ENCODE measurements around the gene CITED2.
A peak's percentile ranks its signal among the peaks of the same experiment; 100 is the strongest.

CITED2 gene

GRCh38 chr6:139381216-139381865, 6.9 kb upstream of the CITED2 start:
- no peak for DNase-seq (ENCODE audit: low spot score)

- no peak for DNase-seq (ENCODE audit: low spot score)
These were observed 6.2 kb upstream of the CITED2 start for GRCh38 chr6:139380611-139381010.

DNA sequence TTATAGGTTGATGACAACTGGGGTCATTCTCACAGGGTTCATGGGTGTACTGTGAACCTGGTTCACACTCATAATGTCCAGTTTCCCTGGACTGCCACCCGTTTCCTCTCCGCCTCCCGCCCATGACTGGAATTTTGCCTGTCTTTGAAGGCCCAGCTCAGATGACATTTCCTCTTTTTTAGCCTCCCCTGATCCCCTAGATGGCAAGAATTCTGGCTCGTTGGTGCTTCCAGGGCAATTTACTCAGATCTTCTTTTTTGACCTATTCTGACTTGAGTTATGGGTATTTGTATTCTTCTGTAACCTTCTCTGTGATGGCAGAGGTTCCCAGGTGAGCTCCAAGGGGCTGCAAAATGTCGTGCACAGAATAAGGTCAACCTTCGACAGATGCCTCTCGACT, 5.7 kb upstream of the CITED2 start:
- DNase-seq (ENCODE audit: low spot score), result no peak

- no peak for DNase-seq (ENCODE audit: low spot score)
These were observed 4.5 kb upstream of the CITED2 start for GRCh38 chr6:139378882-139379341.

DNA sequence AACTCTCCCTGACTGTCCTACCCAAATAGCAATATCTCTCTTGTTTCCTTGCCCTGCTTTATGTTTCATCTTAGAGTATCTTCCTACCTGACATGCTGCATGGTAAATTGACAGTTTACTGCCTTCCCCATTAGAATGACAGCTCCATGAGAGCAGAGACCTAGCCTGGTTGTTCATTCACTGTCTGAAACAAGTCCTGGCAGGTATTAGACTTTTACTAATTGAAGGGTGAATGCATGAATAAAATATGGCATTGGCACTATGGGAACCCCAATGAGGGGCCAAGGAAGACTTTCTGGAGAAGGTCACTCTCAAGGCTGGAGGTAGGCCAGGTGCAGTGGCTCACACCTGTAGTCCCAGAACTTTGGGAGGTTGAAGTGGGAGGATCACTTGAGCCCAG, 3.8 kb upstream of the CITED2 start:
- DNase-seq (ENCODE audit: low spot score), result no peak

DNA sequence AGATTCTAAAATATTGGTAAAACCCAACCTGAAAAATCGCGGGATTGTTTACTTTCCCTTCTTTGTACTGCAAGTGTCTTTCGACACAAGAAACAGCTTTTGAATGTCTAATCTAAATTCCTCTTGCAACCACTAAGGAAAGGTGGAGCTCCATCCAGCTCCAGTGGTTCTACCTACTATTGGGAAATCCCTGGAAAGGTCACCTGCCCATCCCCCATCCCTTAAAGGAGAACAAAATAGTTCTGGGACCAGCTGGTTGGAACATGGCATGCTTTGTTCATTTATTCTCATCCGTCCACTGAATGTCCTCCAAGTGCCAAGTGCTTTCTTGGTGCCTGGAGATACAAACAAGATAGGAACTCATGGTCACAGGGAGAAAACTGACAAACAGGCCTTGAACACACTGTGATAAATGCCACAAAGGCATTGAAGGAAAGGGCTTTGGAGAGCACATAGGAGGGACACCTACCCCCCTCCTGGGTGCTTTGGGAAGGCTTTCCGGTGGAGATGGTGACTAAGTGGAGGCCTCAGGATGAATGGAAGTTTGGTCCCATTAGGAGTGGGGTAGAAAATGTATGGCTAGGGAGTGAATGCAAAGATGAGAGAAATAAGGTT, 2.3 kb upstream of the CITED2 start:
- DNase-seq (ENCODE audit: low spot score), result no peak

GRCh38 chr6:139376017-139376330, 1.5 kb upstream of the CITED2 start:
- peak; percentile 34 for DNase-seq (ENCODE audit: low spot score)

DNA sequence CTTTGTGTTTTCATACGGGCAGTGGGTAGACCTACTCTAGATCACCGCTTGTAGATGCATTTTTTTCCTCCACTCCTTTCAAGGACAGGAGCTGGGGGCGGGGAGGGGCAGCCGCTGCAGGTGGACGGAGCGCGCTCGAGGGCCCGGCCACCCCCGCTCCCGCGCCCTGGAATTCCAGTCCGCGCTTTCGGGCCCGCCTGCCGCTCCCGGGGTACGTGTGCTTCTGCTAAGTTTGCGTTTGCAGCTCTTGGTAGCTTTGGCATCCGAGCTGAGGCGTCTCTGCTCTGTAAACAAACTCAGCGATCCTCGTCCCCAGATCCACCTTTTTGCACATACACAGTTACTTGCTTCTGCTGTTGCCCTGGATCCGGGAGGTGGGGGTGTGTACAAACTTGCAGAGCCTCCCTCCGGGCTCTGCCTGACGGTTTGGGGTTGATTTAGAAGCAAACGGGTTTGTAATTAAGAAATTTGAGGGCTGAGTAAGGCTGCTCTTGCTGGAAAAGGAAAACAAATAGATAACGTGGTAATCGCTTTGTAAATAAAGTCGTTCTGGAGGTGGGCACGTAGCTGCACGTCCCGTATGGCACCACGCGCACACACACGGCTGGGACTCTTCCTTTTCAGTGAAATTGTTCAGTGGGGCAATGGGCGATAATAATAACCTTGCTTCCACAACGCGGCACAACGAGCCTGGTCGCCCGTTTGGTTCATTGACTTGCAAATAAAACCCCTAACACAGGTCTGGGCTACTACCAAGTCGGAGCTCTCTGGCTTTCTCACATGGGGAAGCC, 973 bp upstream of the CITED2 start:
- peak; percentile 84 for DNase-seq (ENCODE audit: low spot score)

DNA sequence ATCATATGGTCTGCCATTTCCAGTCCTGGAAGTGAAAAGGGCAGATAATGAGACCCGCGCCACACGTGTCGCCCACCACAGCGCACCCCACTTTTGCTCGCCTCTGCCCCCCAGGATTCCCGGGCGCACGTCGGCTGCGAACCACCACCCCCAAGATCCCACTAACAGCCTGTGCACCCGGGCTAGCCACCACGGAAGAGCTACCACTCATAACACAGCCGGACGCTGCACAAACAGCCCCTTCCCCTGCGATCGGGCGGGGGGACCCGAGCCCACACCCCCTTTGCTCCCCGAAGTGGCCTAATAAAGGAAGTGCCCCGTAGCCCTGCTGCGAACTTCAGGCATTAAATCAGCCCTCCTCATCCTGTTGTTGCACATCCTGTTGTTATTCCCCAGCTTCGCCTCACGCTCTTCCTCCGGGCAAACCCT, 506 bp downstream of the CITED2 start:
- peak; percentile 25 for DNase-seq (ENCODE audit: low spot score)

DNA sequence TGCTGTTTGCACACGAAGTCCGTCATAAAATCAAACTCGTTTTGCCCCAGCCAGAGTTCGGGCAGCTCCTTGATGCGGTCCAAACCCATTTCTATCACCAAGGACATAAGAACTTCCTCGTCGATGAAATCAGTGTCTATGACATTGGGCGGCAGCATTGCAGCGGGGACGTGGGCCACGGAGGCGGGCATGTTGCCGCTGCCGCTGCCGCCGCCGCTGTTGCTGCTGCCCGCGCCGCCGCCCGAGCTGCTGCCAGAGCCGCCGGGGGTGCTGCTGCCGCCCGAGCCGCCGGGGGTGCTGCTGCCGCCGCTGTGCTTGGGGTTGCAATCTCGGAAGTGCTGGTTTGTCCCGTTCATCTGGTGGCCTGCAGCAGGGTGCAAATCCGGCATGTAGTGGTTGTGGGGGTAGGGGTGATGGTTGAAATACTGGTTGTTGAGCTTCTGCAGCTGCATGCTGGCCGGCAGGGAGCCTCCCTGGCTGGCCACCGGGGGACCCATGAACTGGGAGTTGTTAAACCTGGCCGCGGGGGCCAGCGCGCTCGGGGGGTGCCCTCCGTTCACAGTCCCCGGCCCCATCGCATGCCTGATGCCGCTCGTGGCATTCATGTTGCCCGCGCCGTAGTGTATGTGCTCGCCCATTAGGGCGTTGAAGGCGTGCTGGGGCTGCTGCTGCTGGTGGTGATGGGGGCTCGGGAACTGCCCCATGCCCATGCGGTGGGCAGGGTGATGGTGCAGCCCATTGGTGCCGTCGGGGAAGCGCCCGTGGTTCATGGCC, 1.1 kb downstream of the CITED2 start:
- peak; percentile 73 for DNase-seq (ENCODE audit: low spot score)

DNA sequence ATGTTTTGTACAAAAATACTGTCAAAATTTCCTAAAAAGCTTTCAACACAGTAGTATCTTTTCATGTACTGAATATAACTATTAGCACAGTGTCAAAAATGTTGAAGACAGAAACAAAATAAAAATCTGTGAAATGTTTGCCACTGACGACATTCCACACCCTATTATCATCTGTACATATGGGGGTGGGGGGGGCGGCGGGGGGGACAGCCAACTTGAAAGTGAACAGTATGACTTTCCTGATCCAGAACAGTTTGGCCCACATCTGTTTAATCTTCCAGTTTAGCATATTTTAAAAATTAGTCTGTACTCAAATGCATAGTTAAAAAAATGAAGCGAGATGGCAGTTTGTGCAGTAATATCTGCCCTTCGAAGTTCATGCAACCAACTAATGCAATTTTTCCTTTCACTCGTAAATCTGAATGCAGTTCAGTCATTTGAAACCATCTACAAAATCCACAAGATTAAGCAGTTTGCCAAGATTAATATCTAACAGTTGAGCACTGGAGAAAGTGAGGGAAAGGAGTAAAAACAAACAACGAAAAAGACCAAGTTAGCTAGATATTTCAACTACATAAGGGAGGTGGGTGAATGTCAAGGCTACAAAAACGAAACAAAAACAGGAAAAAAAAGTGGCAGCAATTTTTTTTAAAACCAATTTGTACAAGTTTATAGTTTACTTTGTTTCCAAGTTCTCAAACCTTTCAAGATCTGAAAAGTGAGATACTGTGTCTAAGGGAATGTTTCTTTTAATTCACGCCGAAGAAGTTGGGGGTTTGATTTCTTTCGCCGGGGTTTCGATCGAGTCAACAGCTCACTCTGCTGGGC, 1.9 kb downstream of the CITED2 start:
- no peak for DNase-seq (ENCODE audit: low spot score)

DNA sequence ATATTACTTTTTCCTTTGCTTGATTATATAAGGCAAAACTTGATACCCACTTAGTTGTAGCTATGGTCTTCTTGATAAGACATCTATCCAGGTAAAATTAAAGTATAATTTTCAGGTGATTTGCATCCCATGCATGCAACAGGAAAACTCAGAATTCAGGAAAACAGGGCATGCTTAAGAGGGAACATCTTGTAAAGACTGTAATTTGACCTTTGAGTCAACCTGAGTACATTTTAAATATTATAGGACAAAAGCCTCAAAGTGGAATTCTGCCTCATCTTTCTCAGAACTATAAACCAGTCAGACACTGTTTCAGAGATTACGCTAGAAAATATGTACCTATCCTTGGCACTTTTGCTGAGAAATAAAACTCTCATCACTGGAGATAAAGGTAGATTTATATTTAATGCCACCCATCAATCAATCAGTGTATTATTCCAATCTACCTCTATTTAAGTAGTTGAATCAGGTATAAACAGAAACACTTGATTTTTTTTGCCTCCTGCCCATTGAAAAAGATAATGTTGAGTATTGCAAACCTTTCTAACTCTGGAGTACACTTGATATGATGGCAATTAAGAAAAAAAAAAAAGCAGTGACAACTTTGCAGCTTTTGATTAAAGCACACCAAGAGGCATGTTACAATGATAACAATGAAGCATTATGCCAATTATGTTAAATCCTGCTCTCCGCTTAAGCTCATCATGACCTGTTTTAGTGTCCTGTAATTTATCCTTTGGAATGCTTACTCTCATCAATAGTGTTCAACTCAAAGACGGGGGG, 2.8 kb downstream of the CITED2 start:
- no peak for DNase-seq (ENCODE audit: low spot score)

DNA sequence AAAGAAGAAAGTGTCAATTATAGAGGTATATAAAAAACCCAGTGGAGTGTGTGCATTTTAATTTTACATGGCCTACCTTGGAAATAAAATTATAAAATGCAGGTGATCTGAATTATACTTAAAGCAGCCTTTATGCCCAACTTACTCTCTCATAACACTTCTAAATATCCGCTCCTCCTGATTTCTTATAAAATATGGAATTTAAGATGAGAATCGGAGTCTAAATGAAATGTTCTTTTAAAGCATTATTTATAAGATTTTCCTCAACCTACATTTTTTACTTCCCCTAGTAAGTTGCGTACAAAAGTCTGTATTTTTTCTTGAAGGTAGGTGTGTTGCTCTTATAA, 3.5 kb downstream of the CITED2 start:
- DNase-seq (ENCODE audit: low spot score), result no peak

DNA sequence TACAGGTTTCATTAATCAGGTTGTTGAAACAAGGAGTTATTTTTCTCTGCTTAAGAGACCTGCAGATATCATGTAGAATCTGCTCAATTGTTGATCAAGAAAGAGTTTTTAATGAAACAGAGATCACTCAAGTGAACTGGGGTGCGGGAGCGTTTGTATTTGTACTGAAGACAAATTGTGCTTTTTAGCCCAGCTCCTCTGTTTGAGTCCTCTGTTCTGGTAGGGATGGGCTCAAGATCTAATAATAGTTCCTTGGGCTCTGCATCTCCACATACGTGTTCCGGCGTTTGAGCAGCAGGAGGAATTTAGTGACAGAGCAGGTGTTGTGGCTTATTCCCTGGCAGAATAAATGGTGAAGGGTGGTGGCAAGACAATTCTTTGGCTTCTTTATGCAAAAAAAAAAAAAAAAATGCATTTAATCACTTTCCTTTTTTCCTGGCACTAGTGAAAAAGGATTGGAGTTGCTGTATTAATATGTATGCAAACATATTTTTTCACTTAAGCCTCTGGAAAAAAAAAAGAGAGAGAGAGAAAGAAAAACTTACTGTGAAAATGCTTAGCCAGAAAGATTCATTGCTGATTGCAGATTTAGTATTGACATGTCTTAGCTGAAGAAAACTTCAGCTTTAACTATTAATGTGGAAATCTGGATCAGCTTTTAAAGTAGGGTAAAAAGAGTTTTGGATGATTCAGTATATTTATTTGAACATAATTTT, 4.0 kb downstream of the CITED2 start:
- no peak for DNase-seq (ENCODE audit: low spot score)

DNA sequence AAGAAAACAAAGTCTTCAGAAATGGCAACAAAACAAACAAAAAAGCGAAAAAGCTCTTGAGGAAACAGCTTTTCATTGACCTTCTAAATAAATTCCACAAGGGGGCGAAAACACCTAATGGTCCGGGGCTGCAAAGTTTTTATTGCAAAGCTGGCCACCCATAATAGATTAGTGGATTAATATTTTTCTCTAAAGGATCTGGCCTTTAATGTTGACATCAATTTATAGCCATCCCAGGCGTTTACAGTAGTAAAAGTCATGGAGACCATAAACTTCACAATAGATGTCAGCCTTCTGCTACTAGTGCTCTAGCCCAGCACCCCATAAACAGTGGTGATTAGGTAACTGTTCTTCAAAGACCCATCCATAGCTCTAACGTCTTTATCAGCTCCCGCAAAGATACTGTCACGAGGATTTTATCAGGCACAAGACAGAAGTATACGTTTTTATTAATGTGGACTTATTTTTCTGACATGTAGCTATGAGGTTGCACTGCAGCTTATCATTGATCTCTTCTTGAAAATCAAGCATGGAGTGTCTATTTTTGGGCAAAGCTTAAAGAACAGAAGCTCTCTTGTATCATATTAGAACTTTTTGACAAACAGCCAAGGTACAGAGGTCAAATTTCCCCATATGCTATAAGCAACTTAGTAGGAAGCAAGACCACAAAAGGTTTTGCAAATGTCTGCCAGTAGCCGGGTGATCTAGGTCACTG, 4.7 kb downstream of the CITED2 start:
- peak; percentile 28 for DNase-seq (ENCODE audit: low spot score)

DNA sequence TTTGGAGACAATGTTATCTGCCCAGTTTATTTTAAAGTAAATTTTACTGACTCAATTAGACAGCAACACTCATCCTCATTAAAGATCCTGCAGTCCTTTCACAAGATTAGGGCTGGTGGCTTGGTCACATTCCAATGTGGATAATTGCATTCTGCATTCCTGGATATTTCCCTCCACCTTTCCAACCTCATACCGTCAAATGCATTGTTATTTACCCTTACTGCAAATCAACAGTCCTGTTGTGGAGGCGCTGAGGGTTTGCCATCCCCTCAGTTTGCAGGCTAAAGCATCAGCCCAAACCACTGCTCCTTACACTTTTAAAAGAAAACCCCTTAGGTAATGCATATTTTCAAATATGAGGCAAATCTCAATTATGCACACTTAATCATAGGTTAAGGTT, 5.4 kb downstream of the CITED2 start:
- no peak for DNase-seq (ENCODE audit: low spot score)

DNA sequence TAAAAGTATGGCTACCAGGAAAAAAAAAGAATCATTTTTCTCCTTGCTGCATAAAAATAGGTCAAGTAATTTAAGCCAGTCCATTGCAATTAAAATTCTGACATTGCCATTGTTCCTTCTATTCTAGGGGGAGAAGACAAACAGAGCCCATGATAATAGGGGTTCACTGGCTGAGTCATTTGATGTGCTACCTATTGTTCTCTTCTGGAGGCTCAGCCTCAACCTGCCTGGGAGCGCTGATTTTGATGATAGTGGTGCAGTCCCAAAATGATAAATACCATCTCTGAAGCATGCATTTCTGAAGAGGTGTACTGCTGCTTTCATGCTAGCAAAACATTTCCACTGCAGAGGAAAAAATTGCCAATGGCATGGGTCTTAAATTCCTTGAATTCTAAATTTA, 5.8 kb downstream of the CITED2 start:
- DNase-seq (ENCODE audit: low spot score), result no peak

GRCh38 chr6:139367810-139368351, 6.6 kb downstream of the CITED2 start:
- no peak for DNase-seq (ENCODE audit: low spot score)

GRCh38 chr6:139364982-139365379, 9.5 kb downstream of the CITED2 start:
- no peak for DNase-seq (ENCODE audit: low spot score)
